Keratinocyte (primary cell): Measurements from ENCODE around the gene OASL. TPM values are rescaled to one million over a fixed set of nuclear protein-coding genes. Genes with fewer than 3 reads are reported as not detected.
A peak's percentile ranks its signal among the peaks of the same experiment; 100 is the strongest.

Experiments used
- DNase-seq: peaks from one replicate; pipeline ENCODE4 v3.0.0-alpha.2; 2011; ENCODE audit warnings: low read depth, missing footprints, low spot score
- FAIRE-seq: peaks from 2 replicates; lab custom pipeline; 2011; peaks lifted over from hg19 to GRCh38; lab: Jason Lieb, UNC
- H2AFZ ChIP-seq: 2 replicates; pipeline ENCODE4 v1.6.0; 2012; ENCODE audit warnings: low read length, control low read depth, inconsistent platforms; ENCODE audit not compliant: control insufficient read depth
- H3K27ac ChIP-seq: 2 replicates; pipeline ENCODE4 v1.5.1; 2011; ENCODE audit warnings: low read length; ENCODE audit not compliant: control insufficient read depth, insufficient read depth
- H3K27me3 ChIP-seq: 3 replicates; pipeline ENCODE4 v1.6.0; 2011; ENCODE audit warnings: low read length; ENCODE audit not compliant: control insufficient read depth, insufficient read depth; ENCODE audit errors: extremely low read depth
- H3K36me3 ChIP-seq, 2 experiments: 2 replicates in 1 of 2; 3 replicates in 1 of 2; pipeline ENCODE4 v1.5.1; 2011; ENCODE audit warnings: low read length in 2 of 2, mild to moderate bottlenecking in 1 of 2; ENCODE audit not compliant: control insufficient read depth in 2 of 2, insufficient read depth in 2 of 2; ENCODE audit errors: extremely low read depth in 1 of 2
- H3K4me1 ChIP-seq: 3 replicates; pipeline ENCODE4 v1.5.1; 2011; ENCODE audit warnings: low read length; ENCODE audit not compliant: control insufficient read depth, insufficient read depth; ENCODE audit errors: extremely low read depth
- H3K4me2 ChIP-seq: 3 replicates; pipeline ENCODE4 v1.6.0; 2011; ENCODE audit warnings: low read depth, low read length; ENCODE audit not compliant: control insufficient read depth, insufficient read depth; ENCODE audit errors: extremely low read depth
- H3K4me3 ChIP-seq, 3 experiments: fragments of 200-600 bp in 1 of 3; sonication (generic) in 1 of 3; 2 replicates in 2 of 3; 3 replicates in 1 of 3; pipeline ENCODE4 v1.5.1; 2011 to 2016; ENCODE audit warnings: low read length in 3 of 3, mild to moderate bottlenecking in 3 of 3, control low read depth in 2 of 3, inconsistent platforms in 1 of 3, low read depth in 1 of 3, mixed read lengths in 1 of 3, mixed run types in 1 of 3, moderate library complexity in 1 of 3; ENCODE audit not compliant: control insufficient read depth in 2 of 3, insufficient read depth in 2 of 3; ENCODE audit errors: extremely low read depth in 1 of 3
- H3K79me2 ChIP-seq: 2 replicates; pipeline ENCODE4 v1.6.0; 2012; ENCODE audit warnings: low read length; ENCODE audit not compliant: control insufficient read depth, insufficient read depth
- H3K9ac ChIP-seq: 3 replicates; pipeline ENCODE4 v1.6.0; 2011; ENCODE audit warnings: low read length; ENCODE audit not compliant: control insufficient read depth, insufficient read depth; ENCODE audit errors: extremely low read depth
- H3K9me1 ChIP-seq: 3 replicates; pipeline ENCODE4 v1.6.0; 2011; ENCODE audit warnings: low read length; ENCODE audit not compliant: control insufficient read depth, insufficient read depth; ENCODE audit errors: extremely low read depth
- H3K9me3 ChIP-seq: 2 replicates; pipeline ENCODE4 v1.5.1; 2012; ENCODE audit warnings: low read depth, low read length; ENCODE audit not compliant: control insufficient read depth
- H4K20me1 ChIP-seq: 3 replicates; pipeline ENCODE4 v1.6.0; 2011; ENCODE audit warnings: low read length; ENCODE audit not compliant: control insufficient read depth, insufficient read depth; ENCODE audit errors: extremely low read depth
- CTCF ChIP-seq, 3 experiments: IDR thresholded peaks in 1 of 3; conservative IDR thresholded peaks in 1 of 3; optimal IDR thresholded peaks in 1 of 3; 2 replicates in 2 of 3; 3 replicates in 1 of 3; pipeline versions ENCODE3 to v1.5.1; 2011; ENCODE audit warnings: low read length in 3 of 3, mild to moderate bottlenecking in 3 of 3, moderate library complexity in 2 of 3, control low read depth in 1 of 3, inconsistent platforms in 1 of 3; ENCODE audit not compliant: insufficient read depth in 2 of 3; ENCODE audit errors: extremely low read depth in 1 of 3
- EZH2 ChIP-seq: IDR thresholded peaks from one replicate; pipeline ENCODE4 v1.6.1; 2012; ENCODE audit warnings: inconsistent platforms, mild to moderate bottlenecking, low read length, moderate library complexity
- dilution Hi-C: fragments of 300-500 bp; cut with MboI; formaldehyde crosslinking; loops from one replicate; pipeline ENCODE4 v1.7.0; 2020; ENCODE audit warnings: low sequenced_read_pairs; ENCODE audit not compliant: extremely low pct_ligation_motif_present
- polyA plus RNA-seq, 5 experiments: library from polyadenylated mRNA; depleted of rRNA in 3 of 5; stranded (reverse) in 3 of 5; stranded (forward) in 1 of 5; unstranded in 1 of 5; fragments of >200 nt; gene quantifications; 1 replicate in 1 of 5; 2 replicates in 3 of 5; 3 replicates in 1 of 5; pipeline versions ENCODE4 v1.2.1 to v1.2.3, GENCODE V29; 2011 to 2012; ENCODE audit warnings: missing spikeins in 2 of 5, low read depth in 1 of 5, low replicate concordance in 1 of 5

OASL gene
- polyA plus RNA-seq, 1 donor (not counting 4 experiments of a cell fraction or from before 2014, with no cell fraction given), result 3.6 TPM

- no peak overlapping the region for H3K4me2 ChIP-seq
- H4K20me1 ChIP-seq, result no peaks in the 10 kb centered on the region
- H3K79me2 ChIP-seq, result no peaks in the 10 kb centered on the region
- no peak overlapping the region for H3K27ac ChIP-seq
- no peak overlapping the region for H3K9ac ChIP-seq
- no peaks in the 10 kb centered on the region for H3K27me3 ChIP-seq
- DNase-seq (no peak), FAIRE-seq (no peak)
- H3K36me3 ChIP-seq, result peaks cover 22 to 32% of the 10 kb centered on the region in 2 experiments
- H3K4me3 ChIP-seq, result no peak overlapping the region
- H3K4me1 ChIP-seq, result no peaks in the 10 kb centered on the region
- no peaks in the 10 kb centered on the region for H3K9me3 ChIP-seq
- H2AFZ ChIP-seq, result no peak overlapping the region
- TF ChIP-seq EZH2, result no peak
- peak; percentile 78 to 83 (median 80) for TF ChIP-seq CTCF (optimal IDR thresholded peaks at IDR 0.05 in 1 of 3, IDR thresholded peaks at IDR 0.05 in 1 of 3, conservative IDR thresholded peaks at IDR 0.05 in 1 of 3; ENCODE audit: extremely low read depth in 1 of 3, insufficient read depth in 2 of 3, low read length in 3 of 3)
- H3K9me1 ChIP-seq, result no peaks in the 10 kb centered on the region
- dilution Hi-C loops, result no loop called here
Observed at GRCh38 chr12:121005346-121005815, 33.7 kb downstream of the OASL start.

GRCh38 chr12:121004253-121004815 is 34.7 kb downstream of the OASL start:
- Histone ChIP-seq H3K36me3 (peaks cover 18 to 25% of the 10 kb centered on the region in 2 experiments), H2AFZ (no peak overlapping the region), H3K9me3 (no peaks in the 10 kb centered on the region), H3K9ac (no peak overlapping the region), H3K27me3 (no peaks in the 10 kb centered on the region), H3K4me2 (no peak overlapping the region), H3K4me1 (no peaks in the 10 kb centered on the region), H3K4me3 (no peak overlapping the region), H4K20me1 (no peaks in the 10 kb centered on the region), H3K27ac (no peak overlapping the region), H3K79me2 (no peaks in the 10 kb centered on the region), H3K9me1 (no peaks in the 10 kb centered on the region)
- FAIRE-seq, result no peak
- no peak for TF ChIP-seq CTCF (optimal IDR thresholded peaks at IDR 0.05 in 1 of 3, IDR thresholded peaks at IDR 0.05 in 1 of 3, conservative IDR thresholded peaks at IDR 0.05 in 1 of 3; ENCODE audit: extremely low read depth in 1 of 3, insufficient read depth in 2 of 3, low read length in 3 of 3)
- TF ChIP-seq EZH2, result no peak
- dilution Hi-C loops, result no loop called here
- DNase-seq, result no peak
